Breast epithelium (tissue), 3 donors: ENCODE data around the gene EPB42.

Experiments
- POLR2A ChIP-seq: fragments of 450-650 bp; IDR thresholded peaks from one replicate; pipeline ENCODE4 v1.6.1; 2016; ENCODE audit warnings: antibody characterized with exemption, mild to moderate bottlenecking, moderate library complexity
- POLR2AphosphoS5 ChIP-seq, 3 donors: sonication (generic); formaldehyde crosslinking; IDR thresholded peaks; one replicate each; pipeline ENCODE4 v1.6.1; 2017; ENCODE audit warnings: antibody characterized with exemption in 3 of 3
- TF ChIP-seq, protein P1 (sequence below), 3 donors: fragments of 450-650 bp; IDR thresholded peaks; one replicate each; pipeline ENCODE4 v1.5.1; 2016 to 2017; ENCODE audit warnings: antibody characterized with exemption in 3 of 3, mild to moderate bottlenecking in 3 of 3, moderate library complexity in 3 of 3

DNA sequence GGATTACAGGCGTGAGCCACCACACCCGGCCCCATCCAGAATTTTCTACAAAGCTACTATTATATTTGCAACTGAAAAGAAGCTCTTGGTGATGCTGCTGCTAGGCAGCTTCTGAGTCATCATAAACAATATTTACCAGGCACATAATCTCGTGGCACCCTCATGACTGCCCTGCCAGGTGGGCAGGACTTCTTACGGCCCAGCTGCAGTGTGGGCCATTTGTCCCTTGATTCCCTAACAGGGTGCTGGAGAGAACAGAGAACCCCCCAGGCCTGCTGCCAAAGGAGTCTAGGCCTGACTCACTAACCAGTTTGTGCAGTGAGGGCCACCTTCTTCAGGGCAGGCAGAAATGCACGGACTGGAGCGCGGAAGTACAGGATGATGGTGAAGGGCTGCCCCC, 4.9 kb downstream of the EPB42 start:
- TF ChIP-seq, protein P1, sequence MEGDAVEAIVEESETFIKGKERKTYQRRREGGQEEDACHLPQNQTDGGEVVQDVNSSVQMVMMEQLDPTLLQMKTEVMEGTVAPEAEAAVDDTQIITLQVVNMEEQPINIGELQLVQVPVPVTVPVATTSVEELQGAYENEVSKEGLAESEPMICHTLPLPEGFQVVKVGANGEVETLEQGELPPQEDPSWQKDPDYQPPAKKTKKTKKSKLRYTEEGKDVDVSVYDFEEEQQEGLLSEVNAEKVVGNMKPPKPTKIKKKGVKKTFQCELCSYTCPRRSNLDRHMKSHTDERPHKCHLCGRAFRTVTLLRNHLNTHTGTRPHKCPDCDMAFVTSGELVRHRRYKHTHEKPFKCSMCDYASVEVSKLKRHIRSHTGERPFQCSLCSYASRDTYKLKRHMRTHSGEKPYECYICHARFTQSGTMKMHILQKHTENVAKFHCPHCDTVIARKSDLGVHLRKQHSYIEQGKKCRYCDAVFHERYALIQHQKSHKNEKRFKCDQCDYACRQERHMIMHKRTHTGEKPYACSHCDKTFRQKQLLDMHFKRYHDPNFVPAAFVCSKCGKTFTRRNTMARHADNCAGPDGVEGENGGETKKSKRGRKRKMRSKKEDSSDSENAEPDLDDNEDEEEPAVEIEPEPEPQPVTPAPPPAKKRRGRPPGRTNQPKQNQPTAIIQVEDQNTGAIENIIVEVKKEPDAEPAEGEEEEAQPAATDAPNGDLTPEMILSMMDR (IDR thresholded peaks at IDR 0.05), result no peak
- TF ChIP-seq POLR2A (no peak), POLR2AphosphoS5 (IDR thresholded peaks at IDR 0.05) (no peak)
